Measurements from ENCODE around the gene TUSC2. TPM values are rescaled to one million over a fixed set of nuclear protein-coding genes. Genes with fewer than 3 reads are reported as not detected.

The TUSC2 gene
- total and polyA plus RNA-seq, 3 donors from 2014 or later = 32.7 to 44.5 (median 43.4) TPM

- Histone ChIP-seq H3K27ac (peak within 1 kb of the TSS; percentile 85 to 86), H3K9me3 (no peaks in the 10 kb centered on the region), H3K4me1 (peaks cover 36% of the 10 kb centered on the region), H3K4me3 (peak within 1 kb of the TSS; percentile 89 to 95), H3K27me3 (no peaks in the 10 kb centered on the region), H3K36me3 (ENCODE audit: low read depth, missing control alignments) (no peaks in the 10 kb centered on the region)
- intact Hi-C loops (cut with DNase I; ENCODE audit: low total_unique reads) = no loop called here
- WGBS, 2 donors = 1% methylated on average over 20 to 58 of the region's 64 CpGs
- no peak for TF ChIP-seq CTCF (IDR thresholded peaks at IDR 0.05)
- TF ChIP-seq POLR2A (IDR thresholded peaks at IDR 0.05) = no peak
- DNase-seq = peak; percentile 100
These were observed 31.1 kb upstream of the TUSC2 start, which contains the start of gene TMEM115 for GRCh38 chr3:50358911-50359759. TSS of gene TMEM115 (minus strand) at chr3:50359521. CDS start at chr3:50359063, 458 bp downstream.

- WGBS, 2 donors = 22 to 35% methylated on average over 13 to 24 of the region's 24 CpGs
- Histone ChIP-seq H3K27ac (peak overlapping the region; percentile 85 to 86), H3K4me3 (peak overlapping the region; percentile 89 to 95), H3K36me3 (ENCODE audit: low read depth, missing control alignments) (no peaks in the 10 kb centered on the region), H3K4me1 (peaks cover 35% of the 10 kb centered on the region), H3K27me3 (no peaks in the 10 kb centered on the region), H3K9me3 (no peaks in the 10 kb centered on the region)
- no peak for DNase-seq
- intact Hi-C loops (cut with DNase I; ENCODE audit: low total_unique reads) = no loop called here
- no peak for TF ChIP-seq CTCF (IDR thresholded peaks at IDR 0.05)
- no peak for TF ChIP-seq POLR2A (IDR thresholded peaks at IDR 0.05)
These were observed 30.4 kb upstream of the TUSC2 start for GRCh38 chr3:50358355-50358910.

- WGBS, 2 donors = 50 to 81% methylated on average over 1 of the region's 1 CpG
- H3K4me1 ChIP-seq = peaks cover 35% of the 10 kb centered on the region
- intact Hi-C loops (cut with DNase I; ENCODE audit: low total_unique reads) = no loop called here
- TF ChIP-seq POLR2A (IDR thresholded peaks at IDR 0.05) (no peak), CTCF (IDR thresholded peaks at IDR 0.05) (no peak)
- peak overlapping the region in 1 of 2 donors; percentile 95 for H3K4me3 ChIP-seq
- no peak for DNase-seq
- no peak overlapping the region for H3K27ac ChIP-seq
- H3K36me3 ChIP-seq (ENCODE audit: low read depth, missing control alignments) = no peaks in the 10 kb centered on the region
- H3K27me3 ChIP-seq = no peaks in the 10 kb centered on the region
- H3K9me3 ChIP-seq = no peaks in the 10 kb centered on the region
These were observed 29.5 kb upstream of the TUSC2 start for GRCh38 chr3:50357481-50357880.

- DNase-seq = no peak
- intact Hi-C loops (cut with DNase I; ENCODE audit: low total_unique reads) = no loop called here
- 54 to 67% methylated on average over 4 to 5 of the region's 5 CpGs for WGBS, 2 donors
- Histone ChIP-seq H3K4me1 (peaks cover 39% of the 10 kb centered on the region), H3K27ac (no peak overlapping the region), H3K36me3 (ENCODE audit: low read depth, missing control alignments) (no peaks in the 10 kb centered on the region), H3K9me3 (no peaks in the 10 kb centered on the region), H3K27me3 (no peaks in the 10 kb centered on the region), H3K4me3 (no peak overlapping the region)
- no peak for TF ChIP-seq CTCF (IDR thresholded peaks at IDR 0.05)
- no peak for TF ChIP-seq POLR2A (IDR thresholded peaks at IDR 0.05)
These were observed 28.5 kb upstream of the TUSC2 start for GRCh38 chr3:50356553-50356952.

All from testis (tissue), 3 donors.